Neural progenitor cell (in vitro differentiated cells): ENCODE measurements around the gene NUDT13. TPM values are rescaled to one million over a fixed set of nuclear protein-coding genes. Genes with fewer than 3 reads are reported as not detected.

Source experiments
- DNase-seq: peaks from one replicate; pipeline ENCODE4 v3.0.0-alpha.2; 2016; ENCODE audit warnings: low spot score
- H2AFZ ChIP-seq: fragments of 200-600 bp; sonication (generic); replicated peaks from 2 replicates; pipeline ENCODE4 v1.6.1; 2016; ENCODE audit warnings: antibody characterized with exemption
- H3F3A ChIP-seq: fragments of 200-600 bp; sonication (generic); 2 replicates; pipeline ENCODE4 v1.6.1; 2016; ENCODE audit warnings: antibody characterized with exemption, low read depth
- H3K27ac ChIP-seq: fragments of 200-600 bp; sonication (generic); 2 replicates; pipeline ENCODE4 v1.5.1; 2016; ENCODE audit warnings: mild to moderate bottlenecking
- H3K27me3 ChIP-seq: fragments of 200-600 bp; sonication (generic); 2 replicates; pipeline ENCODE4 v1.6.1; 2016; ENCODE audit warnings: mild to moderate bottlenecking, moderate library complexity
- H3K36me3 ChIP-seq: fragments of 200-600 bp; sonication (generic); 2 replicates; pipeline ENCODE4 v1.5.1; 2016
- H3K4me1 ChIP-seq: fragments of 200-600 bp; sonication (generic); 2 replicates; pipeline ENCODE4 v1.6.1; 2016; ENCODE audit warnings: mixed run types
- H3K4me2 ChIP-seq: fragments of 200-600 bp; sonication (generic); 2 replicates; pipeline ENCODE4 v1.6.1; 2016
- H3K4me3 ChIP-seq: fragments of 200-600 bp; sonication (generic); 2 replicates; pipeline ENCODE4 v1.5.1; 2016
- H3K79me2 ChIP-seq: fragments of 200-600 bp; sonication (generic); 2 replicates; pipeline ENCODE4 v1.6.1; 2016; ENCODE audit warnings: low read depth
- H3K9ac ChIP-seq: fragments of 200-600 bp; sonication (generic); 2 replicates; pipeline ENCODE4 v1.6.1; 2016
- H3K9me3 ChIP-seq: fragments of 200-600 bp; sonication (generic); 2 replicates; pipeline ENCODE4 v1.5.1; 2016; ENCODE audit warnings: low read depth
- H4K20me1 ChIP-seq: fragments of 200-600 bp; sonication (generic); 2 replicates; pipeline ENCODE4 v1.6.1; 2016; ENCODE audit warnings: low read depth
- H3K27ac Mint-ChIP-seq: 3 replicates; pipeline ENCODE4 v1.8.0; 2021; ENCODE audit warnings: mixed read lengths
- H3K27me3 Mint-ChIP-seq: 2 replicates; pipeline ENCODE4 v1.8.0; 2022; ENCODE audit warnings: low read depth, mild to moderate bottlenecking, inconsistent platforms, moderate library complexity, mixed read lengths; ENCODE audit not compliant: insufficient read depth
- H3K36me3 Mint-ChIP-seq: 3 replicates; pipeline ENCODE4 v1.8.0; 2021; ENCODE audit warnings: mixed read lengths
- H3K4me1 Mint-ChIP-seq: 3 replicates; pipeline ENCODE4 v1.8.0; 2021; ENCODE audit warnings: mixed read lengths
- H3K4me3 Mint-ChIP-seq: 3 replicates; pipeline ENCODE4 v1.8.0; 2021; ENCODE audit warnings: mild to moderate bottlenecking, moderate library complexity, mixed read lengths
- H3K9me3 Mint-ChIP-seq: 3 replicates; pipeline ENCODE4 v1.8.0; 2020; ENCODE audit warnings: mixed read lengths
- EZH2 ChIP-seq: fragments of 200-600 bp; sonication (generic); IDR thresholded peaks from 2 replicates; pipeline ENCODE4 v1.6.1; 2017; ENCODE audit warnings: antibody characterized with exemption, mild to moderate bottlenecking, moderate library complexity
- EZH2phosphoT487 ChIP-seq: fragments of 200-600 bp; sonication (generic); IDR thresholded peaks from 2 replicates; pipeline ENCODE4 v1.6.1; 2017; ENCODE audit warnings: antibody characterized with exemption
- total RNA-seq: library from RNA; depleted of rRNA; stranded (reverse); fragments of >200 nt; gene quantifications from 2 replicates; pipeline ENCODE4 v1.2.3, GENCODE V29; 2015; ENCODE audit warnings: low replicate concordance
- TF ChIP-seq, protein P1 (sequence below): fragments of 200-600 bp; sonication (generic); IDR thresholded peaks from 2 replicates; pipeline ENCODE4 v1.5.1; 2017; ENCODE audit warnings: antibody characterized with exemption, mild to moderate bottlenecking

The NUDT13 gene
- total RNA-seq, 1 donor from 2014 or later: 3.0 TPM

- Histone ChIP-seq H3K9ac (no peak overlapping the region), H3K4me3 (no peak overlapping the region), H3F3A (no peaks in the 10 kb centered on the region), H3K4me1 (no peaks in the 10 kb centered on the region), H3K79me2 (peaks cover 100% of the 10 kb centered on the region), H3K9me3 (no peaks in the 10 kb centered on the region), H2AFZ (no peak overlapping the region), H3K4me2 (no peak overlapping the region), H3K36me3 (no peaks in the 10 kb centered on the region), H4K20me1 (peaks cover 97% of the 10 kb centered on the region), H3K27ac (no peak overlapping the region), H3K27me3 (no peaks in the 10 kb centered on the region)
- no peak overlapping the region for H3K4me3 Mint-ChIP-seq
- no peak overlapping the region for H3K27ac Mint-ChIP-seq
- H3K9me3 Mint-ChIP-seq: no peaks in the 10 kb centered on the region
- H3K4me1 Mint-ChIP-seq: peaks cover 4% of the 10 kb centered on the region
- peaks cover 3% of the 10 kb centered on the region for H3K36me3 Mint-ChIP-seq
- peaks cover 4% of the 10 kb centered on the region for H3K27me3 Mint-ChIP-seq
- TF ChIP-seq EZH2phosphoT487 (no peak), EZH2 (no peak)
- TF ChIP-seq, protein P1, sequence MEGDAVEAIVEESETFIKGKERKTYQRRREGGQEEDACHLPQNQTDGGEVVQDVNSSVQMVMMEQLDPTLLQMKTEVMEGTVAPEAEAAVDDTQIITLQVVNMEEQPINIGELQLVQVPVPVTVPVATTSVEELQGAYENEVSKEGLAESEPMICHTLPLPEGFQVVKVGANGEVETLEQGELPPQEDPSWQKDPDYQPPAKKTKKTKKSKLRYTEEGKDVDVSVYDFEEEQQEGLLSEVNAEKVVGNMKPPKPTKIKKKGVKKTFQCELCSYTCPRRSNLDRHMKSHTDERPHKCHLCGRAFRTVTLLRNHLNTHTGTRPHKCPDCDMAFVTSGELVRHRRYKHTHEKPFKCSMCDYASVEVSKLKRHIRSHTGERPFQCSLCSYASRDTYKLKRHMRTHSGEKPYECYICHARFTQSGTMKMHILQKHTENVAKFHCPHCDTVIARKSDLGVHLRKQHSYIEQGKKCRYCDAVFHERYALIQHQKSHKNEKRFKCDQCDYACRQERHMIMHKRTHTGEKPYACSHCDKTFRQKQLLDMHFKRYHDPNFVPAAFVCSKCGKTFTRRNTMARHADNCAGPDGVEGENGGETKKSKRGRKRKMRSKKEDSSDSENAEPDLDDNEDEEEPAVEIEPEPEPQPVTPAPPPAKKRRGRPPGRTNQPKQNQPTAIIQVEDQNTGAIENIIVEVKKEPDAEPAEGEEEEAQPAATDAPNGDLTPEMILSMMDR: no peak
- DNase-seq: no peak
Measured at GRCh38 chr10:73086816-73087215, 23.4 kb upstream of the NUDT13 start.

DNA sequence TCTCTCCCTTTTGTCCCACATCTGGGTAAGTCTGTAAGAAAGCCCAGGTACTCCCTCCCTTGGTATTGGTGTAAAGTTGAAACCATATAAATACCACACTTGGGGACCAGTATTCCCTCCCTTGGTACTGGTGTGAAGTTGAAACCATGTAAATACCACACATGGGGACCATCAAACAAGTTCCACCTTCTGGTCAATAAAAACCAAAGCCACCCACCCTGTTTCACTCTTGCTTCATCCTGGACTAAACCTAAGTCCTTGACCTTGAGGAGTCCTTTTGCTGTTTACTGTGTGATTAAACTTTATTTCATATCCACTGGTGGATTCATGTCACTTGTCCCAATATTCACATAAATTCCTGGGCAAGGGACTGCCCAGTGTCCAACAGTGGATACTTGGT lies 22.0 kb upstream of the NUDT13 start:
- Mint-ChIP-seq H3K27me3 (peaks cover 4% of the 10 kb centered on the region), H3K4me3 (no peak overlapping the region), H3K27ac (no peak overlapping the region), H3K4me1 (peaks cover 6% of the 10 kb centered on the region), H3K36me3 (peaks cover 6% of the 10 kb centered on the region), H3K9me3 (no peaks in the 10 kb centered on the region)
- Histone ChIP-seq H3K9me3 (no peaks in the 10 kb centered on the region), H2AFZ (no peak overlapping the region), H3K4me1 (no peaks in the 10 kb centered on the region), H3K79me2 (peaks cover 100% of the 10 kb centered on the region), H3K27ac (no peak overlapping the region), H3K36me3 (no peaks in the 10 kb centered on the region), H3K27me3 (no peaks in the 10 kb centered on the region), H3F3A (no peaks in the 10 kb centered on the region), H3K4me3 (no peak overlapping the region), H4K20me1 (peaks cover 99% of the 10 kb centered on the region), H3K4me2 (no peak overlapping the region), H3K9ac (no peak overlapping the region)
- TF ChIP-seq EZH2phosphoT487 (no peak), EZH2 (no peak)
- TF ChIP-seq, protein P1: no peak
- DNase-seq: no peak

DNA sequence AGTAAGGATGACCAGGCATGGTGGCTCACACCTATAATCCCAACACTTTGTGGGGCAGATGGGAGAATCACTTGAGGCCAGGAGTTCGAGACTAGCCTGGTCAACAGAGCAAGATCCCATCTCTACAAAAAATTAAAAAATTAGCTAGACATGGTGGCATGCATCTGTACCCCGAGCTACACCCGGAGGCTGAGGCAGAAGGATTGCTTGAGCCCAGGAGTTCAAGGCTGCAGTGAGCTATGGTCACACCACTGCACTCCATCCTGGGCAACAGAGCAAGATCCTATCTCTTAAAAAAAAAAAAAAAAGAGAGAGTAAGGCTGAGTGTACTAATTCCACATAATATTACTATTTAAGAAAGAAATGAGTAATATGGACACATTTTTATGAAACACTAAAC lies 17.4 kb upstream of the NUDT13 start:
- TF ChIP-seq EZH2phosphoT487 (no peak), EZH2 (no peak)
- TF ChIP-seq, protein P1: no peak
- Histone ChIP-seq H3K9ac (no peak overlapping the region), H2AFZ (no peak overlapping the region), H3K9me3 (no peaks in the 10 kb centered on the region), H3K79me2 (peaks cover 86% of the 10 kb centered on the region), H3K27me3 (no peaks in the 10 kb centered on the region), H3F3A (peaks cover 27% of the 10 kb centered on the region), H3K4me1 (peaks cover 16% of the 10 kb centered on the region), H3K36me3 (no peaks in the 10 kb centered on the region), H3K4me2 (no peak overlapping the region), H4K20me1 (peaks cover 72% of the 10 kb centered on the region), H3K27ac (no peak overlapping the region), H3K4me3 (no peak overlapping the region)
- Mint-ChIP-seq H3K36me3 (peaks cover 6% of the 10 kb centered on the region), H3K4me3 (peak overlapping the region; percentile 52), H3K27ac (no peak overlapping the region), H3K9me3 (no peaks in the 10 kb centered on the region), H3K4me1 (peaks cover 20% of the 10 kb centered on the region), H3K27me3 (peaks cover 7% of the 10 kb centered on the region)
- no peak for DNase-seq
